Body of pancreas (tissue), 4 donors: ENCODE data around the gene THSD4.

Experiments used
- CTCF ChIP-seq, 7 experiments: fragments of 450-650 bp in 4 of 7; fragments of 200-600 bp in 3 of 7; sonication (generic) in 3 of 7; IDR thresholded peaks; one replicate each; pipeline ENCODE4 v1.5.1; 2016 to 2019; ENCODE audit warnings: antibody characterized with exemption in 7 of 7
- POLR2A ChIP-seq, 3 donors: fragments of 450-650 bp; IDR thresholded peaks; one replicate each; pipeline ENCODE4 v1.6.1; 2016; ENCODE audit warnings: antibody characterized with exemption in 3 of 3, mild to moderate bottlenecking in 2 of 3

GRCh38 chr15:71752128-71752527, 636.9 kb downstream of the THSD4 start:
- no peak for TF ChIP-seq POLR2A (IDR thresholded peaks at IDR 0.05)
- TF ChIP-seq CTCF (IDR thresholded peaks at IDR 0.05): no peak
